Measurements from ENCODE around the gene GLRA3.

GLRA3 gene

GRCh38 chr4:174752026-174752425 is 77.0 kb downstream of the GLRA3 start:
- no peak for TF ChIP-seq TAF1 (IDR thresholded peaks at IDR 0.05; ENCODE audit: borderline replicate concordance, insufficient read depth, low read length)

DNA sequence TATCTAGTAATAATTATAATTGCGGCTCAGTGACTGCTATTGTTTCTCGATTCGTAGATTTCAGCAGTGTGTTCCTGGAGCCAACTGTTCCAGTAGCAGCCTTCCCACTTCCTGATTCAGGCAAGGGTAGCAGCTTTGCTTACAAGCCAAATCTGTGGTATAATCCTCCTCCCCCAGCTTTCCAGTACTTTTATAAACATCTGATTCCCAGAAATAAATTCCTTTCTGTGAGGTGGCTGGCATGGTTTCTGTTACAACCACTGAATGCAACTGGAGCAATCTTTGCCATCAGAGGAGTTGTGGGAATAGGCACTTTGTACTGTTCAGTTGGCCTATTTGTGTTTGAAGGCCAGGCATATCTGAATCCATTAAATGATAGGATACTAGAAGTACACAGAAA is 80.0 kb downstream of the GLRA3 start:
- no peak for TF ChIP-seq POLR2AphosphoS5 (IDR thresholded peaks at IDR 0.05; ENCODE audit: low read depth, low read length)
- TF ChIP-seq SIN3A (IDR thresholded peaks at IDR 0.05; ENCODE audit: borderline replicate concordance, insufficient read depth, low read length) = no peak
- no peak for TF ChIP-seq REST (IDR thresholded peaks at IDR 0.05; ENCODE audit: insufficient read depth in 1 of 2, low read depth in 2 of 2, low read length in 2 of 2)
- TF ChIP-seq FOXP2 (optimal IDR thresholded peaks at IDR 0.05; ENCODE audit: borderline replicate concordance, extremely low read depth, extremely low read length, insufficient read depth) = no peak
- TF ChIP-seq TAF1 (IDR thresholded peaks at IDR 0.05; ENCODE audit: borderline replicate concordance, insufficient read depth, low read length) = no peak

- TF ChIP-seq SIN3A (IDR thresholded peaks at IDR 0.05; ENCODE audit: borderline replicate concordance, insufficient read depth, low read length) (no peak), TAF1 (IDR thresholded peaks at IDR 0.05; ENCODE audit: borderline replicate concordance, insufficient read depth, low read length) (no peak), POLR2AphosphoS5 (IDR thresholded peaks at IDR 0.05; ENCODE audit: low read depth, low read length) (no peak), FOXP2 (optimal IDR thresholded peaks at IDR 0.05; ENCODE audit: borderline replicate concordance, extremely low read depth, extremely low read length, insufficient read depth) (no peak), REST (IDR thresholded peaks at IDR 0.05; ENCODE audit: insufficient read depth in 1 of 2, low read depth in 2 of 2, low read length in 2 of 2) (no peak)
These were observed 82.3 kb downstream of the GLRA3 start for GRCh38 chr4:174746710-174747109.

DNA sequence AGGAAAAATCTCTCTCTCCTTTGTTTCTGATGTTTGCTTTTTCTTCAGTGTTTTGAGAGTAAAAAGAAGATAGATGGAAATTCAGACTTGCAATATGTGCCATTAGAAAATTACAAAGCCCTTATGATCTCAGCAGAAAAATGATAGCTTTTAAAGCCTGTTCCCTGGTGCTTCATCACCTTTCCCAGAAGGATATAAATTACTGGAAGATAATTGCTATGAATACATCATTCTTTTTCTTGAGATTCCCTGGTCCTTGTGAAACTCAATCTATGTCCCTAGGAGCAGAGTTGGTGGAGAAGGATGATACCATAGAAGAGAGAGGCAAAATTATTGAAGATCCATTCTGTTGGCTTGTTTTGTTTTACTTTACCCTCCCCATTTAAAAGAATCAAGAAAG is 86.5 kb downstream of the GLRA3 start:
- TF ChIP-seq FOXP2 (optimal IDR thresholded peaks at IDR 0.05; ENCODE audit: borderline replicate concordance, extremely low read depth, extremely low read length, insufficient read depth) (no peak), POLR2AphosphoS5 (IDR thresholded peaks at IDR 0.05; ENCODE audit: low read depth, low read length) (no peak), REST (IDR thresholded peaks at IDR 0.05; ENCODE audit: insufficient read depth in 1 of 2, low read depth in 2 of 2, low read length in 2 of 2) (no peak), TAF1 (IDR thresholded peaks at IDR 0.05; ENCODE audit: borderline replicate concordance, insufficient read depth, low read length) (no peak), SIN3A (IDR thresholded peaks at IDR 0.05; ENCODE audit: borderline replicate concordance, insufficient read depth, low read length) (no peak)

DNA sequence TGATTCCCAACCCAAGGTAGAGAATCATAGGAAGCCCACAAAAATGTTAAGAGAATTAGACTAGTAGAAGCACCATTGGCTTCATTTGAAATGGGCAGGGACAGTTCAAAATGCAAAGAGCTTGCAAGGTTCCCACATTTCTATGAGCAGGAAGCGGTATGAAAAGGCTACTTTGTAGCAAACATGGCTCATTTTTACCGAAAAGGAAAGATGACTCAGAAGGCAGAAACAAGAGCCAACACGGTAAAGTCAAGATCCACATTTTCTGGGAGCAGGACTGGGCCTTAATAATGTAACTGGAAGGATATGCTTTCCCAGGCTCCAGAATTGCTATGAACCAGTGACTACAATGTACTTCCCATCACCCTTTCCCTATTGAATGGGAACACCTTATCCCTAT is 89.5 kb downstream of the GLRA3 start:
- no peak for TF ChIP-seq REST (IDR thresholded peaks at IDR 0.05; ENCODE audit: insufficient read depth in 1 of 2, low read depth in 2 of 2, low read length in 2 of 2)
- no peak for TF ChIP-seq TAF1 (IDR thresholded peaks at IDR 0.05; ENCODE audit: borderline replicate concordance, insufficient read depth, low read length)
- no peak for TF ChIP-seq FOXP2 (optimal IDR thresholded peaks at IDR 0.05; ENCODE audit: borderline replicate concordance, extremely low read depth, extremely low read length, insufficient read depth)

Measured in PFSK-1 (cell line).